ENCODE data around the gene B3GAT2. TPM values are rescaled to one million over a fixed set of nuclear protein-coding genes. Genes with fewer than 3 reads are reported as not detected.

The B3GAT2 gene
- polyA plus RNA-seq: 4.7 and 5.5 TPM in 2 replicates

GRCh38 chr6:70956451-70957283 lies at the start of gene B3GAT2:
Gene B3GAT2, minus strand, starts transcription at chr6:70957060. Its CDS starts 631 bp downstream, at chr6:70956429.

Data from Purkinje cell (primary cell).